Body of pancreas (tissue), 4 donors: ENCODE data around the gene ATXN7L1.

ENCODE experiments used
- POLR2A ChIP-seq, 3 donors: fragments of 450-650 bp; IDR thresholded peaks; one replicate each; pipeline ENCODE4 v1.6.1; 2016; ENCODE audit warnings: antibody characterized with exemption in 3 of 3, mild to moderate bottlenecking in 2 of 3
- TF ChIP-seq, protein P1 (sequence below), 7 experiments: fragments of 450-650 bp in 4 of 7; fragments of 200-600 bp in 3 of 7; sonication (generic) in 3 of 7; IDR thresholded peaks; one replicate each; pipeline ENCODE4 v1.5.1; 2016 to 2019; ENCODE audit warnings: antibody characterized with exemption in 7 of 7

DNA sequence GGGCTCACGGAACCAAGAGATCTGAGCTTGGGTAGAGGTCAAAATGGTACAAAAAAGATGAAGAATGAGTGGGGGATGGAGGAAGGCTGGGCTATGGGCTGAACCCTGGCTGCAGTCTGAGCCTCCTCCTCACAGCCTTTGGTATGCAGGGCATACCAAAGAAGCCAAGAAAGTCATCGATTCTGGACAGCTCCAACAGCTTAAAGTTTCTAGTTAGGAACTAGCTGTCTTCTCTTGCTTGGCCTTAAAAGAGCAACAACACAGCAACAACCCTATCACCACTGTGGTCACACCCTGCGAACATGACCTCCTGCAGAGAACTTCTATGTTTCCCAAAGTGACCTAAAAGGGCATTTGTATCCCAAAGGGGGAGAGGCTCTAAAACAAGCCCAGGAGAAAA, 169.0 kb downstream of the ATXN7L1 start:
- TF ChIP-seq, protein P1, sequence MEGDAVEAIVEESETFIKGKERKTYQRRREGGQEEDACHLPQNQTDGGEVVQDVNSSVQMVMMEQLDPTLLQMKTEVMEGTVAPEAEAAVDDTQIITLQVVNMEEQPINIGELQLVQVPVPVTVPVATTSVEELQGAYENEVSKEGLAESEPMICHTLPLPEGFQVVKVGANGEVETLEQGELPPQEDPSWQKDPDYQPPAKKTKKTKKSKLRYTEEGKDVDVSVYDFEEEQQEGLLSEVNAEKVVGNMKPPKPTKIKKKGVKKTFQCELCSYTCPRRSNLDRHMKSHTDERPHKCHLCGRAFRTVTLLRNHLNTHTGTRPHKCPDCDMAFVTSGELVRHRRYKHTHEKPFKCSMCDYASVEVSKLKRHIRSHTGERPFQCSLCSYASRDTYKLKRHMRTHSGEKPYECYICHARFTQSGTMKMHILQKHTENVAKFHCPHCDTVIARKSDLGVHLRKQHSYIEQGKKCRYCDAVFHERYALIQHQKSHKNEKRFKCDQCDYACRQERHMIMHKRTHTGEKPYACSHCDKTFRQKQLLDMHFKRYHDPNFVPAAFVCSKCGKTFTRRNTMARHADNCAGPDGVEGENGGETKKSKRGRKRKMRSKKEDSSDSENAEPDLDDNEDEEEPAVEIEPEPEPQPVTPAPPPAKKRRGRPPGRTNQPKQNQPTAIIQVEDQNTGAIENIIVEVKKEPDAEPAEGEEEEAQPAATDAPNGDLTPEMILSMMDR (IDR thresholded peaks at IDR 0.05): no peak
- TF ChIP-seq POLR2A (IDR thresholded peaks at IDR 0.05): no peak
